Kidney (tissue), 14 donors: ENCODE data around the gene ZSWIM7. TPM values are rescaled to one million over a fixed set of nuclear protein-coding genes. Genes with fewer than 3 reads are reported as not detected.

ENCODE experiments used
- DNase-seq, 5 donors: peaks; one replicate each; pipeline ENCODE4 v3.0.0-alpha.2; 2013 to 2020
- FAIRE-seq: peaks from 2 replicates; lab custom pipeline; 2012; peaks lifted over from hg19 to GRCh38; lab: Jason Lieb, UNC
- H3K27ac ChIP-seq, 2 donors: one replicate each; pipeline ENCODE4 v1.7.0; 2013; ENCODE audit warnings: low read depth in 2 of 2, low read length in 2 of 2, inconsistent platforms in 1 of 2
- H3K27me3 ChIP-seq: one replicate; pipeline ENCODE4 v1.7.1; 2013; ENCODE audit warnings: low read length, inconsistent platforms; ENCODE audit not compliant: control insufficient read depth, insufficient read depth
- H3K36me3 ChIP-seq, 3 donors: one replicate each; pipeline versions ENCODE4 v1.7.0 to v1.7.1; 2013; ENCODE audit warnings: low read length in 3 of 3, control low read depth in 1 of 3, inconsistent platforms in 1 of 3; ENCODE audit not compliant: insufficient read depth in 3 of 3, control insufficient read depth in 2 of 3
- H3K4me1 ChIP-seq, 3 donors: one replicate each; pipeline versions ENCODE4 v1.7.0 to v1.7.1; 2013; ENCODE audit warnings: low read length in 3 of 3, inconsistent platforms in 1 of 3, low read depth in 1 of 3; ENCODE audit not compliant: control insufficient read depth in 2 of 3, insufficient read depth in 2 of 3
- H3K4me3 ChIP-seq, 3 donors: one replicate each; pipeline versions ENCODE4 v1.7.0 to v1.8.1; 2013; ENCODE audit warnings: low read length in 3 of 3, control low read depth in 1 of 3, inconsistent platforms in 1 of 3
- H3K9ac ChIP-seq, 3 donors: one replicate each; pipeline versions ENCODE4 v1.7.0 to v1.7.1; 2013; ENCODE audit warnings: low read length in 3 of 3, control low read depth in 1 of 3, inconsistent platforms in 1 of 3
- H3K9me3 ChIP-seq, 3 donors: one replicate each; pipeline versions ENCODE4 v1.7.0 to v1.7.1; 2013; ENCODE audit warnings: low read length in 3 of 3, control low read depth in 1 of 3, inconsistent platforms in 1 of 3; ENCODE audit not compliant: control insufficient read depth in 2 of 3, insufficient read depth in 1 of 3
- intact Hi-C: fragments of 100-400 bp; cut with DNase I; formaldehyde crosslinking; loops from one replicate; pipeline ENCODE4 v1.11.1; 2022
- polyA plus RNA-seq: library from polyadenylated mRNA; stranded (reverse); fragments of 350-450 nt; fragmentation: Illumina TruSeq; extraction: RNeasy Lipid Tissue Mini Kit (QIAGEN cat#74804); gene quantifications from one replicate; pipeline ENCODE4 v1.2.3, GENCODE V29; 2014; ENCODE audit warnings: low read depth, low replicate concordance; ENCODE audit not compliant: insufficient read depth
- total RNA-seq: library from RNA; stranded (reverse); fragmentation: NEBNext Ultra II Directional; extraction: Animal tissue kit (Norgen Biotek cat#: 25700); gene quantifications from one replicate; pipeline ENCODE4 v1.2.1, GENCODE V29; 2021
- TF ChIP-seq, protein P1 (sequence below): IDR thresholded peaks from 3 replicates; pipeline ENCODE4 v1.5.1; 2012; ENCODE audit warnings: mild to moderate bottlenecking, moderate library complexity, borderline replicate concordance; ENCODE audit not compliant: insufficient read depth; ENCODE audit errors: extremely low read depth
- donor health status: control.
- donor health status: control.
- donor health status: control.
- donor health status: control.
- donor health status: control.
- donor health status: DM: yes; HTN: yes; CAD: no.
- donor health status: Normal renal cell carcinoma (clear cell type).

The ZSWIM7 gene
- total and polyA plus RNA-seq, 2 donors from 2014 or later = 21.0 to 66.7 TPM

DNA sequence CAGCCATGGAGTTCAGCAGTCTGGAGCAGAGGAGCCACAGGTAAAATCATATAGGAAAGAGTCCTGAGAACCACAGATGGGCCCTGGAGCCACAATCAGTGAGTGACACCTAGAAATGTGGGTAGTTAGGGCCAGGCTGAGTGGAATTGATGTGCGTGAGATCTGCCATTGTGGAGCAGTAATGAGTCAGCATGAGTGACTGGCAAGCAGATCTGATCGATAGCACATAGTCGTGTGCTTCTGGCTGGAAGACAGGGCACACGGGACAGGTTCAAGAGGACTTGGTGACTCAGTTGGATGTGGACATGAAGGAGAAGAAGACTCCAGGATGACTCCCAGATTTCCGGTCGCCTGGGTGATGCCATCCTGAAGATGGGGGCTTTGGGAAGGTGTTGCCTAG is 42.3 kb downstream of the ZSWIM7 start:
- Histone ChIP-seq H3K9ac (no peak overlapping the region), H3K36me3 (no peaks in the 10 kb centered on the region), H3K27ac (no peak overlapping the region), H3K4me1 (no peaks in the 10 kb centered on the region), H3K27me3 (no peaks in the 10 kb centered on the region), H3K9me3 (no peaks in the 10 kb centered on the region), H3K4me3 (no peak overlapping the region)
- no peak for DNase-seq
- intact Hi-C loops = no loop called here
- TF ChIP-seq, protein P1, sequence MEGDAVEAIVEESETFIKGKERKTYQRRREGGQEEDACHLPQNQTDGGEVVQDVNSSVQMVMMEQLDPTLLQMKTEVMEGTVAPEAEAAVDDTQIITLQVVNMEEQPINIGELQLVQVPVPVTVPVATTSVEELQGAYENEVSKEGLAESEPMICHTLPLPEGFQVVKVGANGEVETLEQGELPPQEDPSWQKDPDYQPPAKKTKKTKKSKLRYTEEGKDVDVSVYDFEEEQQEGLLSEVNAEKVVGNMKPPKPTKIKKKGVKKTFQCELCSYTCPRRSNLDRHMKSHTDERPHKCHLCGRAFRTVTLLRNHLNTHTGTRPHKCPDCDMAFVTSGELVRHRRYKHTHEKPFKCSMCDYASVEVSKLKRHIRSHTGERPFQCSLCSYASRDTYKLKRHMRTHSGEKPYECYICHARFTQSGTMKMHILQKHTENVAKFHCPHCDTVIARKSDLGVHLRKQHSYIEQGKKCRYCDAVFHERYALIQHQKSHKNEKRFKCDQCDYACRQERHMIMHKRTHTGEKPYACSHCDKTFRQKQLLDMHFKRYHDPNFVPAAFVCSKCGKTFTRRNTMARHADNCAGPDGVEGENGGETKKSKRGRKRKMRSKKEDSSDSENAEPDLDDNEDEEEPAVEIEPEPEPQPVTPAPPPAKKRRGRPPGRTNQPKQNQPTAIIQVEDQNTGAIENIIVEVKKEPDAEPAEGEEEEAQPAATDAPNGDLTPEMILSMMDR = no peak
- no peak for FAIRE-seq

DNA sequence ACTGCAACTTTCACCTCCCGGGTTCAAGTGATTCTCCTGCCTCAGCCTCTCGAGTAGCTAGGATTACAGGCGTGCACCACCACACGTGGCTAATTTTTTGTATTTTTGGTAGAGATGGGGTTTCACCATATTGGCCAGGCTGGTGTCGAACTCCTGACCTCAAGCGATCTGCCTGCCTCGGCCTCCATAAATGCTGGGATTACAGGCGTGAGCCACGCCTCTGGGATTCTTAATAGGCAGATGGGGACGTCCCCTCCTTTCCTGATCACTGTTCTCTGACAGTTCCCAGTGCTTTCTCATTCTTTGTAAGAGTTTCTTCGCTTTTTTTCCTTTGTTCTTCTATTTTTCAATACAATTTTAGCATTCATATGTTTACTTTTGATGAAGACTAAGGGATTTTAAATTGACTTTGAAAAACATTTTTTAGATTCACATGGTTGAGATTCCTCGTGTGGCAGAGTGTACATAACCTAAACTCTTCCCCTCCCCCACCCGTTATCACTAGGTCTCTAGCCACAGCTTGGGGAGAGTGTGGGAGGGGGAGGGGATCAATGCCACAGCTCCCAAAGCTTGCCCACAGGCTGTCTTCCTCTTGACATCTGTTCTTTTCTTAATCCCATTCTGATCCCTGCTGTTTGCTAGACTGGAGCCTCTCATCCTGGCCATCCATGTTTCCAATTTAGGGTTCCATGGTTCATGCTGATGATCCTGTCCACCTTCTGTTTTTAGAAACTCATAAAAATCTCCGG is 43.5 kb downstream of the ZSWIM7 start:
- no peak overlapping the region for H3K4me3 ChIP-seq
- no peak overlapping the region for H3K27ac ChIP-seq
- FAIRE-seq (no peak), DNase-seq (no peak)
- TF ChIP-seq, protein P1 = no peak
- H3K9me3 ChIP-seq = no peaks in the 10 kb centered on the region
- H3K9ac ChIP-seq = no peak overlapping the region
- intact Hi-C loops = no loop called here
- no peaks in the 10 kb centered on the region for H3K36me3 ChIP-seq
- no peaks in the 10 kb centered on the region for H3K4me1 ChIP-seq
- no peaks in the 10 kb centered on the region for H3K27me3 ChIP-seq

DNA sequence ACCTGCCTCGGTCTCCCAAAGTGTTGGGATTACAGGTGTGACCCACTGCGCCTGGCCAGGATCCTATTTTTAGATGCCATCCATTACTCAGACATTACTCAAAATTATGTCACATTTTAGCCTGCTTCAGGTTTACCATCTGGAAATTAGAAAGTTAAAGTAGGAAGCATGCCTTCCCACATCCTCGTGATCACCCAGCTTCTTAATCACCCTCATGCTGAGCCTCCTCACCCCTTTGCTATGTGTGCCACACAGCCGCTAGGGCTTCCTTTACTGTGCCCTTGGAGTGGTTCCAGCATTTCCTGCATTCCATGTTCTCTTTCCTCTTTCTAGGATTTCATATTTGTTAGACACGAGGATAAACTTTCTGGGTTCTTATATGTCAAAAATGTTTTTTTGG is 45.3 kb downstream of the ZSWIM7 start:
- Histone ChIP-seq H3K27ac (no peak overlapping the region), H3K4me3 (no peak overlapping the region), H3K36me3 (no peaks in the 10 kb centered on the region), H3K27me3 (no peaks in the 10 kb centered on the region), H3K9ac (no peak overlapping the region), H3K9me3 (no peaks in the 10 kb centered on the region), H3K4me1 (no peaks in the 10 kb centered on the region)
- no peak for FAIRE-seq
- intact Hi-C loops = no loop called here
- TF ChIP-seq, protein P1 = no peak
- no peak for DNase-seq
